Aorta (tissue), 5 donors: ENCODE measurements around the gene HNRNPLL. TPM values are rescaled to one million over a fixed set of nuclear protein-coding genes. Genes with fewer than 3 reads are reported as not detected.
A peak's percentile ranks its signal among the peaks of the same experiment; 100 is the strongest.

Source experiments
- ATAC-seq: fragments of 200-7000 bp; cut with Tn5 transposase; one replicate; pipeline ENCODE4 v1.9.1; 2022; ENCODE audit warnings: moderate library complexity; ENCODE audit not compliant: low FRiP score
- DNase-seq, 2 donors: peaks; one replicate each; pipeline ENCODE4 v3.0.0-alpha.2; 2020
- H3K27ac ChIP-seq, 2 donors: one replicate each; pipeline ENCODE4 v1.5.1; 2013; ENCODE audit warnings: low read length in 2 of 2, mild to moderate bottlenecking in 2 of 2, moderate library complexity in 2 of 2, control low read depth in 1 of 2, inconsistent platforms in 1 of 2, low read depth in 1 of 2
- H3K27me3 ChIP-seq, 2 donors: one replicate each; pipeline ENCODE4 v1.6.1; 2013; ENCODE audit warnings: control low read depth in 1 of 2, low read length in 1 of 2, mild to moderate bottlenecking in 1 of 2, moderate library complexity in 1 of 2; ENCODE audit not compliant: insufficient read depth in 2 of 2, control insufficient read depth in 1 of 2
- H3K36me3 ChIP-seq, 2 donors: one replicate each; pipeline ENCODE4 v1.6.1; 2013; ENCODE audit warnings: control low read depth in 1 of 2, low read length in 1 of 2, mild to moderate bottlenecking in 1 of 2; ENCODE audit not compliant: insufficient read depth in 2 of 2, control insufficient read depth in 1 of 2
- H3K4me1 ChIP-seq, 2 donors: one replicate each; pipeline ENCODE4 v1.6.1; 2013; ENCODE audit warnings: low read length in 2 of 2, control low read depth in 1 of 2, mild to moderate bottlenecking in 1 of 2, moderate library complexity in 1 of 2; ENCODE audit not compliant: insufficient read depth in 2 of 2, control insufficient read depth in 1 of 2
- H3K4me3 ChIP-seq, 2 donors: one replicate each; pipeline ENCODE4 v1.5.1; 2013; ENCODE audit warnings: low read length in 2 of 2, control low read depth in 1 of 2, mild to moderate bottlenecking in 1 of 2
- H3K9me3 ChIP-seq: one replicate; pipeline ENCODE4 v1.6.1; 2013; ENCODE audit warnings: mild to moderate bottlenecking, low read length; ENCODE audit not compliant: control insufficient read depth
- WGBS, 2 donors: extraction: QIAGEN DNeasy Blood & Tissue Kit; methylation state at CpG; one replicate each; pipeline ENCODE4 v1.1.7; 2013; 5-methylcytosine and 5-hydroxymethylcytosine counted together
- intact Hi-C, 2 donors: fragments of 100-400 bp; cut with DNase I; formaldehyde crosslinking; loops; one replicate each; pipeline versions ENCODE4 v1.14.2 to v1.15.0; 2022
- polyA plus RNA-seq, 2 donors: library from polyadenylated mRNA; stranded (reverse); fragments of 200-250 nt; gene quantifications; one replicate each; pipeline ENCODE4 v1.2.3, GENCODE V29; 2013
- total RNA-seq, 2 donors: library from RNA; stranded (reverse); fragmentation: NEBNext Ultra II Directional; extraction: Animal tissue kit (Norgen Biotek cat#: 25700); gene quantifications; one replicate each; pipeline ENCODE4 v1.2.1, GENCODE V29; 2021
- donor health status: healthy with polysubstance abuse.
- donor health status: Bipolar disorder and iron deficiency.
- donor health status: DM: no; HTN: no; CAD: no.
- donor health status: DM: no; HTN: no; CAD: no.
- donor health status: DM: yes; HTN: yes; CAD: no.

The HNRNPLL gene
- total and polyA plus RNA-seq, 4 donors, result 15.9 to 65.2 (median 40.2) TPM

GRCh38 chr2:38626326-38627035 lies 23.8 kb upstream of the HNRNPLL start:
- H3K27ac ChIP-seq, result no peak overlapping the region
- H3K36me3 ChIP-seq, result no peaks in the 10 kb centered on the region
- ATAC-seq, result no peak
- H3K4me3 ChIP-seq, result no peak overlapping the region
- intact Hi-C loops, result no loop called here
- H3K4me1 ChIP-seq, result peaks cover 0 to 2% of the 10 kb centered on the region in 2 donors
- H3K9me3 ChIP-seq, result no peaks in the 10 kb centered on the region
- DNase-seq, result no peak
- WGBS, 2 donors, result 90 to 95% methylated on average over 7 of the region's 7 CpGs
- H3K27me3 ChIP-seq, result no peaks in the 10 kb centered on the region

GRCh38 chr2:38622210-38622609 lies 19.5 kb upstream of the HNRNPLL start:
- no peak for ATAC-seq
- peaks cover 2 to 6% of the 10 kb centered on the region in 2 donors for H3K4me1 ChIP-seq
- H3K27me3 ChIP-seq, result no peaks in the 10 kb centered on the region
- H3K4me3 ChIP-seq, result no peak overlapping the region
- intact Hi-C loops, result no loop called here
- no peak for DNase-seq
- H3K36me3 ChIP-seq, result no peaks in the 10 kb centered on the region
- WGBS, 2 donors, result 91 to 94% methylated on average over 3 of the region's 3 CpGs
- no peak overlapping the region for H3K27ac ChIP-seq
- no peaks in the 10 kb centered on the region for H3K9me3 ChIP-seq

DNA sequence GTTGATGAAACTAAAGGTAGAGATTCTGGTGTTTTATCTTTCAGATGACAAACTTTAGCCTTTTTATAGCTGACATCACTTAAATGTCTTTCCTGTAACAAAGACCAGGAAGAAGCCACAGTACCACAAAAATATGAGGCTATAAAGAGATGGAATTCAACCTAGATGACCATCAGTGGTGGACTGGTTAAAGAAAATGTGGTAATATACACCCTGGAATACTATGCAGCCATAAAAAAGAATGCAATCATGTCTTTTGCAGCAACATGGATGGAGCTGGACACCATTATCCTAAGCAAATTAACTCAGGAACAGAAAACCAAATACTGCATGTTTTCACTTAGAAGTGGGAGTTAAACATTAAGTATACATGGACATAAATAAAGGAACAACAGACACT lies 18.3 kb upstream of the HNRNPLL start:
- Histone ChIP-seq H3K27me3 (no peaks in the 10 kb centered on the region), H3K9me3 (no peaks in the 10 kb centered on the region), H3K4me3 (no peak overlapping the region), H3K36me3 (no peaks in the 10 kb centered on the region), H3K27ac (no peak overlapping the region), H3K4me1 (peaks cover 2 to 8% of the 10 kb centered on the region in 2 donors)
- DNase-seq (no peak), ATAC-seq (no peak)
- intact Hi-C loops, result no loop called here

DNA sequence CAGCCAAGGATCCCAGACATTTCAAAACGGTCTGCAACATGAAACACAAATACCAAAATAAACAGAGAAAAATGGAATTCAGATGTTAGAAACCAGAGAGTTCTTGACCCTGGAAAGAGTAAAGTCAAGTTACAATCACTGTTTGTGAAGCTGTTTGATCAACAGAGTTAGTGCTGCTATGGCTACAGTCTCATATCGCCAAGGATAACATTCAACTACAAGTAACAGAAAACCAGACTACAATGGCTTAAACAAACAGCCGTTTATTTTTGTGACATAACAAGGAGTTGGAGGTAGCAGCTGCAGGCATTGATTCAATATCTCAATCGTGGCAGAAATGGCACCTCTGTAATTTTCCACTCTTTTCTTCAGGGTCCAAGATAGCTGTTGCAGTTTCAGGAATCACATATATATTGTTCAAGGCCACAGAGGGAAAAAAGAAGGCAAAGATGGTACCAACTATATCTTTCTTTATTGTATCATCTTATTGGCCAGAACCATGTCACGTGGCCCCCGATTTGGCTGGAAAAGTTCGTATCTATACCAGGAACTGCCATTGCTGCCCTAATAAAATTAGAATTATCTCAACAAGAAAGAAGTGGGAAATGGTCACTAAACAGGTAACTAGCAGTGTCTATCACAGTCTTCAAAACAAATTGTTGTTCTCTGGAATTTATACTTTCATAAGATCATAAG lies 17.7 kb upstream of the HNRNPLL start:
- Histone ChIP-seq H3K27me3 (no peaks in the 10 kb centered on the region), H3K9me3 (no peaks in the 10 kb centered on the region), H3K4me1 (peaks cover 2 to 8% of the 10 kb centered on the region in 2 donors), H3K36me3 (no peaks in the 10 kb centered on the region), H3K27ac (no peak overlapping the region), H3K4me3 (peak overlapping the region in 1 of 2 donors; percentile 26)
- DNase-seq, result no peak
- 13 to 15% methylated on average over 7 of the region's 7 CpGs for WGBS, 2 donors
- intact Hi-C loops, result no loop called here
- ATAC-seq, result peak; percentile 82

DNA sequence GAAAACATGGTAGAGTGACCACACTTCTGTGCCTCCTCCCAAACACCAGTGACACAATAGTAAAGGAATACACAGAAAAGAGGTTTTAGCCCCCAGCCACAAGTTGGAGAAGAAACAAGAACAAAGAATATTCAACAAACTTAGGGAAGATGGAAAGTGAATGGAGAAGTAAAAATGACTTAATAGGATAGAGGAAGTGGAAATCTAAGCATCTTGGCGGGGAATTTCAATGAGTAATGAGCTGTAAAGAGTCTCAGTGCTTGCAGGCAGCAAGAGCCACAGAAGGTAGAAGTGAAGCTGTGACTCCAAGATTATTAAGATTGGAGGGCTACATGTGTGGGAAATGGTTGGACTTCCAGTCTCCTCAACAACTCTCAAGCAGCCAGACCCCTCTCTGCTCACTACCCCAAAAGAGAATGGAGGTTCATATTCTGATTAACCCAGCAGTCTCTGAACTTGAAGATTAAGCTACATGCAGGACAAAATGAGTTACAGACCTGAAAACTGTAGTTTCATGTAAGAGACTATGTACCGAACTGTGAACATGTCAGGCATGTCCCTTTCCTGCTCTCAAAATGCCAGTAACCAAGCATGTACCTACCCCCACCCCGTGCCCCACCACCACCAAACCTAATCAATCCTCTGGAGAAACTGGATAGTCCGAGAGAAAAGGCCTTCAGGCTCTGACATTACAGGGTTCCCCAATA lies 16.9 kb upstream of the HNRNPLL start:
- H3K4me3 ChIP-seq, result peak overlapping the region in 1 of 2 donors; percentile 26
- H3K27me3 ChIP-seq, result no peaks in the 10 kb centered on the region
- peaks cover 2 to 8% of the 10 kb centered on the region in 2 donors for H3K4me1 ChIP-seq
- DNase-seq (no peak), ATAC-seq (peak; percentile 58)
- no peaks in the 10 kb centered on the region for H3K36me3 ChIP-seq
- H3K27ac ChIP-seq, result peak overlapping the region in 1 of 2 donors; percentile 94
- WGBS, 2 donors, result 34% methylated on average over 4 of the region's 4 CpGs
- no peaks in the 10 kb centered on the region for H3K9me3 ChIP-seq
- intact Hi-C loops, result no loop called here

DNA sequence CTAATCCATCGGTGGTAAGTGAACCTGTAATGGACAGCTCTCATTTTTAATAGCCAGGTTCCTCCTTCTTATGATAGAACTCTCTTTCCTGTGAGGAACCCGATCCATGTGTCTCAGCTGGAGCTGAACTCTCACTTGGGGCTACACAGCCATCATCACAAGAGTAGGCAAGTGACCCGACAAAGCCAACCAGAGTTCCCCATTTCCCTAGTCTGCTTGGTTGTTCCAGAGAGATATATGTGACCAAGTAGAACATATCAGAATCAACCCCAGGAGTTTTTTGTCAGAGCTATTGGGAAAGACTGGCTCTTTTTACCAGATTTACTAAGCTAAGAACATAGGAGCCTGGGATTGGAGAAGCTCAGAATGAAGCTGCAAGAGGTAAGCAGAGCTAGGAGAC lies 14.6 kb upstream of the HNRNPLL start:
- Histone ChIP-seq H3K36me3 (no peaks in the 10 kb centered on the region), H3K9me3 (no peaks in the 10 kb centered on the region), H3K4me3 (no peak overlapping the region), H3K4me1 (peaks cover 2 to 8% of the 10 kb centered on the region in 2 donors), H3K27ac (no peak overlapping the region), H3K27me3 (no peaks in the 10 kb centered on the region)
- intact Hi-C loops, result no loop called here
- ATAC-seq (no peak), DNase-seq (no peak)
- WGBS, 2 donors, result 90 to 96% methylated on average over 3 of the region's 3 CpGs

GRCh38 chr2:38615237-38615636 lies 12.5 kb upstream of the HNRNPLL start:
- WGBS, 2 donors, result 2 to 8% methylated on average over 1 of the region's 1 CpG
- no peak overlapping the region for H3K27ac ChIP-seq
- H3K4me3 ChIP-seq, result no peak overlapping the region
- ATAC-seq (peak; percentile 49), DNase-seq (no peak)
- H3K36me3 ChIP-seq, result no peaks in the 10 kb centered on the region
- no peaks in the 10 kb centered on the region for H3K27me3 ChIP-seq
- intact Hi-C loops, result no loop called here
- H3K9me3 ChIP-seq, result no peaks in the 10 kb centered on the region
- peaks cover 2 to 8% of the 10 kb centered on the region in 2 donors for H3K4me1 ChIP-seq

DNA sequence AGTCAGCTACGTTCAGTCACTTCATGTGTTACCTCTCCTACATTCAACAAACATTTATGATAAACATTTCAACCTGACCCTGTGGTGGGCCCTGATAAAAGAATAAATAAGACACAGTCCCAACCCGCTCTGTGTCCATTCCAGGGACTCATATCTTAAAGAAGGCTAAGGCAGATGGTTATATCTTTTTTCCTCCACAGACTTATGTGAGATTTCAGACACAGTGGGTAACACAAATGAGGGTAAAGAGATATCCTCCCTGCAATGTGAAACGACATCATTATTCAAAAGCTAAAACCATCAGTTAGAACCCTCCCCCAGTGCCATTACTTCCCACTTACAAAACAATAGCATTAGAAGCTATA lies 11.1 kb upstream of the HNRNPLL start:
- no peak for ATAC-seq
- Histone ChIP-seq H3K36me3 (no peaks in the 10 kb centered on the region), H3K27me3 (no peaks in the 10 kb centered on the region), H3K9me3 (no peaks in the 10 kb centered on the region), H3K4me1 (peaks cover 0 to 2% of the 10 kb centered on the region in 2 donors), H3K4me3 (no peak overlapping the region), H3K27ac (no peak overlapping the region)
- intact Hi-C loops, result no loop called here
- DNase-seq, result no peak
- WGBS, 2 donors, result 86% methylated on average over 3 of the region's 3 CpGs
